Caco-2 (cell line): ENCODE data around the gene VPS50. TPM values are rescaled to one million over a fixed set of nuclear protein-coding genes. Genes with fewer than 3 reads are reported as not detected.
"Not testable (repeated sequence)": the region's sequence is repeated elsewhere in the genome, so short reads cannot be mapped to it uniquely, and the experiment has no call there.

Experiments used
- BruUV-seq: library from RNA; stranded (reverse); fragments of 400-500 nt; replicated peaks from 2 replicates; lab custom pipeline; 2021; lab: Mats Ljungman, UMichigan
- CTCF ChIA-PET: fragments of 300-600 bp; sonication (Branson Sonifier 250); formaldehyde crosslinking; loops from one replicate; lab custom pipeline; 2022; ENCODE audit warnings: antibody characterized with exemption; lab: Charles Lee
- POLR2A ChIA-PET: fragments of 300-600 bp; sonication (Branson Sonifier 250); formaldehyde crosslinking; loops from one replicate; lab custom pipeline; 2022; ENCODE audit warnings: antibody characterized with exemption; lab: Charles Lee
- DNase-seq, 2 experiments: peaks; one replicate each; pipeline versions ENCODE4 v3.0.0 to v3.0.0-alpha.2; 2020 to 2022
- H3K27me3 ChIP-seq: replicated peaks from 2 replicates; pipeline ENCODE4 v1.6.0; 2011; ENCODE audit warnings: low read length; ENCODE audit not compliant: control insufficient read depth, insufficient read depth
- H3K36me3 ChIP-seq: 2 replicates; pipeline ENCODE4 v1.5.1; 2011; ENCODE audit warnings: low read length; ENCODE audit not compliant: control insufficient read depth, insufficient read depth
- H3K4me1 ChIP-seq: fragments of 250-450 bp; sonication (Bioruptor Pico); 2 replicates; pipeline ENCODE4 v1.5.1; 2020; ENCODE audit warnings: mild to moderate bottlenecking
- H3K4me3 ChIP-seq: 2 replicates; pipeline ENCODE4 v1.5.1; 2011; ENCODE audit warnings: low read depth, mild to moderate bottlenecking, control low read depth, low read length
- H3K9me3 ChIP-seq: fragments of 250-450 bp; sonication (Bioruptor Pico); 2 replicates; pipeline ENCODE4 v1.5.1; 2020; ENCODE audit warnings: mild to moderate bottlenecking, moderate library complexity
- H3K27ac Mint-ChIP-seq: one replicate; pipeline ENCODE4 v1.8.0; 2022; ENCODE audit warnings: mixed read lengths; ENCODE audit not compliant: unreplicated experiment
- H3K27me3 Mint-ChIP-seq: one replicate; pipeline ENCODE4 v1.8.0; 2022; ENCODE audit warnings: mixed read lengths; ENCODE audit not compliant: insufficient read depth, unreplicated experiment
- H3K36me3 Mint-ChIP-seq: one replicate; pipeline ENCODE4 v1.8.0; 2022; ENCODE audit warnings: mild to moderate bottlenecking, mixed read lengths; ENCODE audit not compliant: insufficient read depth, unreplicated experiment
- H3K4me1 Mint-ChIP-seq: one replicate; pipeline ENCODE4 v1.8.0; 2022; ENCODE audit warnings: low read depth, mixed read lengths; ENCODE audit not compliant: unreplicated experiment
- H3K4me3 Mint-ChIP-seq: one replicate; pipeline ENCODE4 v1.8.0; 2022; ENCODE audit warnings: mild to moderate bottlenecking, moderate library complexity, mixed read lengths; ENCODE audit not compliant: unreplicated experiment
- H3K9me3 Mint-ChIP-seq: one replicate; pipeline ENCODE4 v1.8.0; 2022; ENCODE audit warnings: mixed read lengths; ENCODE audit not compliant: unreplicated experiment
- CTCF ChIP-seq, 2 experiments: fragments of 200-600 bp in 1 of 2; IDR thresholded peaks; 1 replicate in 1 of 2; 2 replicates in 1 of 2; pipeline versions ENCODE4 v1.5.1 to v1.8.0; 2011 to 2022; ENCODE audit warnings: antibody characterized with exemption in 1 of 2, control low read depth in 1 of 2, inconsistent platforms in 1 of 2, low read depth in 1 of 2, low read length in 1 of 2, mild to moderate bottlenecking in 1 of 2, moderate library complexity in 1 of 2; ENCODE audit not compliant: insufficient read depth in 1 of 2, severe bottlenecking in 1 of 2, unreplicated experiment in 1 of 2
- intact Hi-C: fragments of 100-400 bp; cut with micrococcal nuclease; formaldehyde crosslinking; loops from one replicate; pipeline ENCODE4 v1.10.0; 2022; ENCODE audit not compliant: unreplicated experiment
- total RNA-seq: library from RNA; stranded (reverse); gene quantifications from 2 replicates; pipeline ENCODE4 v1.2.3, GENCODE V29; 2022

VPS50 gene
- total RNA-seq, 1 experiment from 2014 or later, result 40.3 TPM

GRCh38 chr7:93337052-93337451 lies 104.9 kb downstream of the VPS50 start:
- Mint-ChIP-seq H3K4me1 (peaks cover 7% of the 10 kb centered on the region), H3K9me3 (no peaks in the 10 kb centered on the region), H3K36me3 (peaks cover 13% of the 10 kb centered on the region), H3K4me3 (no peak overlapping the region), H3K27ac (no peak overlapping the region), H3K27me3 (no peaks in the 10 kb centered on the region)
- peak in 1 of 2 experiments; percentile 26 for DNase-seq
- no peaks in the 10 kb centered on the region for H3K27me3 ChIP-seq
- BruUV-seq, result no TSS peak
- ChIA-PET CTCF (interaction anchor here (1.0 to 1.1 kb wide), 2 partner anchors 27 to 37 kb away, joined by 4 read pairs; no protein-coding TSS in a partner anchor), POLR2A (no interaction called here)
- H3K36me3 ChIP-seq, result no peaks in the 10 kb centered on the region
- no peak for TF ChIP-seq CTCF (IDR thresholded peaks at IDR 0.05; ENCODE audit: insufficient read depth in 1 of 2, low read depth in 1 of 2, low read length in 1 of 2, severe bottlenecking in 1 of 2, unreplicated experiment in 1 of 2)
- no peaks in the 10 kb centered on the region for H3K9me3 ChIP-seq
- H3K4me1 ChIP-seq, result 0 out of 2 replicates have a peak, but pooled peaks cover 6% of the 10 kb centered on the region
- no peak overlapping the region for H3K4me3 ChIP-seq
- intact Hi-C loops, result no loop called here

DNA sequence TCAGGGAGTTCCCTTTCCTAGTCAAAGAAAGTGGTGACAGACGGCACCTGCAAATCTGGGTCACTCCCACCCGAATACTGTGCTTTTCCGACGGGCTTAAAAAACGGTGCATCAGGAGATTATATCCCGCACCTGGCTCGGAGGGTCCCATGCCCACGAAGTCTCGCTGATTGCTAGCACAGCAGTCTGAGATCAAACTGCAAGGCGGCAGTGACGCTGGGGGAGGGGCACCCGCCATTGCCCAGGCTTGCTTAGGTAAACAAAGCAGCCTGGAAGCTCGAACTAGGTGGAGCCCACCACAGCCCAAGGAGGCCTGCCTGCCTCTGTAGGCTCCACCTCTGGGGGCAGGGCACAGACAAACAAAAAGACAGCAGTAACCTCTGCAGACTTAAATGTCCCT lies 110.0 kb downstream of the VPS50 start:
- H3K4me3 Mint-ChIP-seq, intact Hi-C loops, POLR2A ChIA-PET, H3K9me3 ChIP-seq, H3K36me3 ChIP-seq, H3K4me1 ChIP-seq, BruUV-seq, H3K9me3 Mint-ChIP-seq, H3K27me3 Mint-ChIP-seq, H3K4me3 ChIP-seq, CTCF ChIA-PET, H3K27me3 ChIP-seq, H3K27ac Mint-ChIP-seq, H3K4me1 Mint-ChIP-seq, DNase-seq: not testable (repeated sequence)
- peaks cover 21% of the 10 kb centered on the region for H3K36me3 Mint-ChIP-seq

DNA sequence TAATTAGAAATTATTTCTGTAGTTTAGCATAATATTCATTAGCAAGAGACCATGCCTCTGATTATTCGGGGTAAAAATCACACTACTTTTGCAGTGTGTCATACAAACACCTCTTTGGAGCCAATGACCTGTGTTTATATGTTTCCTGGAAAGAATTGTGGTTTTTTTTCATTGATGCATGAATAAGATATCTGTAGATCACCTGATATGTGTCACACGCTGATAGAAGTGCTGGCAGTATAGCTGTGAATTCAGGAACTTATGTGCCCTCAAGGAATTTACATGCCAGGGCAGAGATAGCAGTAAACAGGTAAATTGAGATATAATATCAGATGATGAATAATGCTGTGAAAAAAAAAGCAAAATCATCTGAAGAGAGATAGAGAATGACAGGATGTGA lies 118.2 kb downstream of the VPS50 start:
- no peaks in the 10 kb centered on the region for H3K27me3 ChIP-seq
- no TSS peak for BruUV-seq
- H3K4me1 ChIP-seq, result no peaks in the 10 kb centered on the region
- ChIA-PET CTCF (no interaction called here), POLR2A (no interaction called here)
- no peak overlapping the region for H3K4me3 ChIP-seq
- no peaks in the 10 kb centered on the region for H3K27me3 Mint-ChIP-seq
- H3K36me3 ChIP-seq, result no peaks in the 10 kb centered on the region
- TF ChIP-seq CTCF (IDR thresholded peaks at IDR 0.05; ENCODE audit: insufficient read depth in 1 of 2, low read depth in 1 of 2, low read length in 1 of 2, severe bottlenecking in 1 of 2, unreplicated experiment in 1 of 2), result no peak
- H3K9me3 ChIP-seq, result no peaks in the 10 kb centered on the region
- no peak for DNase-seq
- no peaks in the 10 kb centered on the region for H3K9me3 Mint-ChIP-seq
- no peaks in the 10 kb centered on the region for H3K4me1 Mint-ChIP-seq
- no peak overlapping the region for H3K4me3 Mint-ChIP-seq
- peaks cover 13% of the 10 kb centered on the region for H3K36me3 Mint-ChIP-seq
- H3K27ac Mint-ChIP-seq, result no peak overlapping the region
- intact Hi-C loops, result no loop called here

DNA sequence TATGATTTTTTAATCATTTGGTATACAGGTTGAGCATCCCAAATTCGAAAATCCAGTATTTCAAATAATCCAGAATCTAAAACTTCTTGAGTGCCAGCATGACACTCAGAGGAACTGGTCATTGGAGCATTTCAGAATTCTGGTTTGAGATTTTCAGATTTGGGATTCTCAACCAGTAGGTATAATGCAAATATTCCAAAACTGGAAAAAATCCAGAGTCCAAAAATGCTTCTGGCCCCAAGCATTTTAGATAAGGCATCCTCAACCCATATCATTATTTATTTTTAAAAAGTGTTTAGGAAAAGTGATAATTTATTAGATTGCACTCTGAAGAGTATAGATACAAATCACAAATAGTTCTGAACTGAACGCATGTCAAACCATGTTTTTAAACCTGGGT lies 120.7 kb downstream of the VPS50 start:
- H3K4me1 ChIP-seq, result no peaks in the 10 kb centered on the region
- Mint-ChIP-seq H3K36me3 (peaks cover 18% of the 10 kb centered on the region), H3K4me3 (no peak overlapping the region), H3K4me1 (no peaks in the 10 kb centered on the region), H3K9me3 (no peaks in the 10 kb centered on the region), H3K27ac (no peak overlapping the region), H3K27me3 (no peaks in the 10 kb centered on the region)
- no peaks in the 10 kb centered on the region for H3K27me3 ChIP-seq
- H3K4me3 ChIP-seq, result no peak overlapping the region
- BruUV-seq, result no TSS peak
- no peak for TF ChIP-seq CTCF (IDR thresholded peaks at IDR 0.05; ENCODE audit: insufficient read depth in 1 of 2, low read depth in 1 of 2, low read length in 1 of 2, severe bottlenecking in 1 of 2, unreplicated experiment in 1 of 2)
- H3K36me3 ChIP-seq, result no peaks in the 10 kb centered on the region
- ChIA-PET CTCF (no interaction called here), POLR2A (no interaction called here)
- H3K9me3 ChIP-seq, result no peaks in the 10 kb centered on the region
- intact Hi-C loops, result no loop called here
- DNase-seq, result no peak
